H9 (cell line): ENCODE data around the gene STON2. TPM values are rescaled to one million over a fixed set of nuclear protein-coding genes. Genes with fewer than 3 reads are reported as not detected.

ENCODE experiments used
- DNase-seq: peaks from one replicate; pipeline ENCODE4 v3.0.0-alpha.2; 2017
- H2AFZ ChIP-seq: one replicate; pipeline ENCODE4 v1.6.1; 2013; ENCODE audit warnings: mild to moderate bottlenecking, low read length, control low read depth, moderate library complexity
- H2AK5ac ChIP-seq: 2 replicates; pipeline ENCODE4 v1.6.1; 2013; ENCODE audit warnings: low read length, control low read depth, mixed read lengths; ENCODE audit not compliant: insufficient read length
- H2BK120ac ChIP-seq: one replicate; pipeline ENCODE4 v1.6.1; 2013; ENCODE audit warnings: low read depth, mild to moderate bottlenecking, low read length, control low read depth, inconsistent platforms; ENCODE audit not compliant: poor library complexity, severe bottlenecking
- H2BK12ac ChIP-seq: 2 replicates; pipeline ENCODE4 v1.6.1; 2013; ENCODE audit warnings: low read length, control low read depth, mixed read lengths, low read depth; ENCODE audit not compliant: insufficient read length
- H2BK15ac ChIP-seq: 2 replicates; pipeline ENCODE4 v1.6.1; 2013; ENCODE audit warnings: low read depth, low read length, control low read depth
- H2BK20ac ChIP-seq: one replicate; pipeline ENCODE4 v1.6.1; 2013; ENCODE audit warnings: low read depth, mild to moderate bottlenecking, low read length, control low read depth, inconsistent platforms; ENCODE audit not compliant: poor library complexity, severe bottlenecking
- H2BK5ac ChIP-seq: 2 replicates; pipeline ENCODE4 v1.6.1; 2013; ENCODE audit warnings: low read length, control low read depth, mixed read lengths; ENCODE audit not compliant: insufficient read length
- H3K14ac ChIP-seq: 2 replicates; pipeline ENCODE4 v1.6.1; 2013; ENCODE audit warnings: low read length, control low read depth; ENCODE audit not compliant: insufficient read depth
- H3K18ac ChIP-seq: 2 replicates; pipeline ENCODE4 v1.6.1; 2013; ENCODE audit warnings: low read depth, mild to moderate bottlenecking, mixed read lengths, low read length, control low read depth; ENCODE audit not compliant: insufficient read length
- H3K23ac ChIP-seq: 2 replicates; pipeline ENCODE4 v1.6.1; 2013; ENCODE audit warnings: low read length, control low read depth, mixed read lengths, low read depth; ENCODE audit not compliant: insufficient read length
- H3K23me2 ChIP-seq: 2 replicates; pipeline ENCODE4 v1.6.1; 2013; ENCODE audit warnings: low read depth, mild to moderate bottlenecking, mixed read lengths, low read length, control low read depth; ENCODE audit not compliant: insufficient read length, poor library complexity, severe bottlenecking
- H3K27ac ChIP-seq: 2 replicates; pipeline ENCODE4 v1.5.1; 2013; ENCODE audit warnings: low read length, control low read depth, mixed read lengths, low read depth; ENCODE audit not compliant: insufficient read length
- H3K27me3 ChIP-seq: 2 replicates; pipeline ENCODE4 v1.6.1; 2013; ENCODE audit warnings: low read length, control low read depth, inconsistent platforms; ENCODE audit not compliant: insufficient read depth
- H3K4ac ChIP-seq: 2 replicates; pipeline ENCODE4 v1.6.1; 2013; ENCODE audit warnings: low read depth, mild to moderate bottlenecking, control low read depth, inconsistent platforms, low read length, moderate library complexity
- H3K4me1 ChIP-seq: 2 replicates; pipeline ENCODE4 v1.6.1; 2013; ENCODE audit warnings: low read length, control low read depth, inconsistent platforms; ENCODE audit not compliant: insufficient read depth
- H3K4me2 ChIP-seq: 2 replicates; pipeline ENCODE4 v1.6.1; 2013; ENCODE audit warnings: low read length, control low read depth, mixed read lengths; ENCODE audit not compliant: insufficient read length, insufficient read depth
- H3K56ac ChIP-seq: 2 replicates; pipeline ENCODE4 v1.6.1; 2013; ENCODE audit warnings: low read depth, mild to moderate bottlenecking, mixed read lengths, low read length, control low read depth; ENCODE audit not compliant: insufficient read length
- H3K79me1 ChIP-seq: 2 replicates; pipeline ENCODE4 v1.6.1; 2013; ENCODE audit warnings: low read depth, mild to moderate bottlenecking, moderate library complexity, low read length, control low read depth, inconsistent platforms; ENCODE audit not compliant: insufficient read depth, poor library complexity, severe bottlenecking
- H3K79me2 ChIP-seq: 2 replicates; pipeline ENCODE4 v1.6.1; 2013; ENCODE audit warnings: low read length, control low read depth, inconsistent platforms; ENCODE audit not compliant: insufficient read depth
- H3K9ac ChIP-seq: 2 replicates; pipeline ENCODE4 v1.6.1; 2013; ENCODE audit warnings: low read length, control low read depth, mixed read lengths; ENCODE audit not compliant: insufficient read length; ENCODE audit errors: extremely low read depth
- H3K9me3 ChIP-seq: one replicate; pipeline ENCODE4 v1.6.1; 2013; ENCODE audit warnings: low read depth, low read length, inconsistent platforms; ENCODE audit not compliant: control insufficient read depth
- H3T11ph ChIP-seq: one replicate; pipeline ENCODE4 v1.6.1; 2013; ENCODE audit warnings: mild to moderate bottlenecking, low read length, control low read depth, inconsistent platforms
- H4K20me1 ChIP-seq: one replicate; pipeline ENCODE4 v1.6.1; 2013; ENCODE audit not compliant: control insufficient read depth, insufficient read length, insufficient read depth
- H4K5ac ChIP-seq: 2 replicates; pipeline ENCODE4 v1.6.1; 2013; ENCODE audit warnings: low read depth, mild to moderate bottlenecking, mixed read lengths, low read length, control low read depth; ENCODE audit not compliant: insufficient read length
- H4K8ac ChIP-seq: replicated peaks from 2 replicates; pipeline ENCODE4 v1.6.1; 2013; ENCODE audit warnings: low read length, control low read depth, mixed read lengths, low read depth; ENCODE audit not compliant: insufficient read length
- H4K91ac ChIP-seq: 2 replicates; pipeline ENCODE4 v1.6.1; 2013; ENCODE audit warnings: low read depth, mild to moderate bottlenecking, moderate library complexity, mixed read lengths, low read length, control low read depth; ENCODE audit not compliant: insufficient read length
- H3K27ac Mint-ChIP-seq, 3 experiments: 2 replicates in 2 of 3; 3 replicates in 1 of 3; pipeline ENCODE4 v1.8.0; 2020 to 2021; ENCODE audit warnings: mixed read lengths in 3 of 3, mild to moderate bottlenecking in 1 of 3, moderate library complexity in 1 of 3
- H3K27me3 Mint-ChIP-seq: 2 replicates; pipeline ENCODE4 v1.8.0; 2021; ENCODE audit warnings: low read depth, mild to moderate bottlenecking, moderate library complexity, mixed read lengths
- H3K36me3 Mint-ChIP-seq, 3 experiments: 2 replicates in 2 of 3; 3 replicates in 1 of 3; pipeline ENCODE4 v1.8.0; 2020 to 2021; ENCODE audit warnings: low read depth in 3 of 3, mixed read lengths in 3 of 3; ENCODE audit not compliant: insufficient read depth in 1 of 3
- H3K4me1 Mint-ChIP-seq, 2 experiments: 2 replicates each; pipeline ENCODE4 v1.8.0; 2020; ENCODE audit warnings: mixed read lengths in 2 of 2
- H3K4me3 Mint-ChIP-seq, 2 experiments: 2 replicates in 1 of 2; 3 replicates in 1 of 2; pipeline ENCODE4 v1.8.0; 2020 to 2021; ENCODE audit warnings: mild to moderate bottlenecking in 2 of 2, mixed read lengths in 2 of 2, moderate library complexity in 1 of 2
- H3K9me3 Mint-ChIP-seq, 2 experiments: 2 replicates in 1 of 2; 3 replicates in 1 of 2; pipeline ENCODE4 v1.8.0; 2020; ENCODE audit warnings: mild to moderate bottlenecking in 2 of 2, mixed read lengths in 2 of 2, moderate library complexity in 1 of 2
- WGBS: extraction: QIAGEN DNeasy Blood & Tissue Kit; methylation state at CpG from one replicate; pipeline ENCODE4 v1.1.7; 2013; ENCODE audit warnings: missing lambda C conversion rate, low lambda C conversion rate, mixed read lengths; ENCODE audit not compliant: insufficient read length; ENCODE audit errors: extremely low coverage; 5-methylcytosine and 5-hydroxymethylcytosine counted together
- total RNA-seq: library from RNA; stranded (reverse); gene quantifications from 2 replicates; pipeline ENCODE4 v1.2.1, GENCODE V29; 2021
- TF ChIP-seq, protein P1 (sequence below): fragments of 200-600 bp; sonication (generic); conservative IDR thresholded peaks from 3 replicates; pipeline ENCODE4 v1.8.0; 2021; ENCODE audit warnings: antibody characterized with exemption, mild to moderate bottlenecking

STON2 gene
- total RNA-seq, 1 experiment from 2014 or later, result 62.9 TPM

DNA sequence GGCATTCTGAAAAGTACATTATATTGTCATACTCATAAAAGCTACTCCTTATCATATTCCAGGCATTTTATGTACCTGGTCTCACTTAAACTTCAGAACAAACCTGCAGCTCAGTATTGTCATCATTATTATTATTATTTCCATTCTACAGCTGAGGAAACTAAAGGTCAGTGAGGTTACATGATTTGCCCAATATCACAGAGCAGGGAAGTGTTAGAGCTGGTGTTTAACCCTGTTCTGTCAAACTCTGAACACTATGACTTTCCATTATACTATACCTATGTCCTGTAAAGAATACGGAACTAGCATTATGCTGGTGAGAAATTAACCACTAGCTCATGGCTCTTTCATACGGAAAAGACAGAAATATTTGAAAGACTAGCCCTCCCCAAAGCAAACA, 56.4 kb downstream of the STON2 start:
- H4K8ac ChIP-seq, result no peak overlapping the region
- no peak overlapping the region for H3K56ac ChIP-seq
- H2BK12ac ChIP-seq, result no peak overlapping the region
- no peaks in the 10 kb centered on the region for H3K9me3 ChIP-seq
- no peak overlapping the region for H3K9ac ChIP-seq
- Mint-ChIP-seq H3K27ac (no peak overlapping the region), H3K27me3 (no peaks in the 10 kb centered on the region), H3K4me1 (peaks cover 8 to 11% of the 10 kb centered on the region in 2 experiments), H3K9me3 (no peaks in the 10 kb centered on the region), H3K4me3 (no peak overlapping the region), H3K36me3 (no peaks in the 10 kb centered on the region)
- no peak overlapping the region for H4K91ac ChIP-seq
- no peak overlapping the region for H3K23ac ChIP-seq
- no peak overlapping the region for H3K18ac ChIP-seq
- H3K4ac ChIP-seq, result no peak overlapping the region
- no peak overlapping the region for H3T11ph ChIP-seq
- H2AFZ ChIP-seq, result no peak overlapping the region
- no peaks in the 10 kb centered on the region for H3K79me1 ChIP-seq
- WGBS, result no CpG with 5 or more reads among the region's 2 CpGs
- H4K20me1 ChIP-seq, result no peaks in the 10 kb centered on the region
- DNase-seq, result no peak
- H4K5ac ChIP-seq, result no peak overlapping the region
- H2BK20ac ChIP-seq, result no peak overlapping the region
- no peak overlapping the region for H2BK120ac ChIP-seq
- no peak overlapping the region for H3K14ac ChIP-seq
- H3K27ac ChIP-seq, result no peak overlapping the region
- no peak overlapping the region for H2BK5ac ChIP-seq
- H2BK15ac ChIP-seq, result no peak overlapping the region
- H3K4me2 ChIP-seq, result no peak overlapping the region
- TF ChIP-seq, protein P1, sequence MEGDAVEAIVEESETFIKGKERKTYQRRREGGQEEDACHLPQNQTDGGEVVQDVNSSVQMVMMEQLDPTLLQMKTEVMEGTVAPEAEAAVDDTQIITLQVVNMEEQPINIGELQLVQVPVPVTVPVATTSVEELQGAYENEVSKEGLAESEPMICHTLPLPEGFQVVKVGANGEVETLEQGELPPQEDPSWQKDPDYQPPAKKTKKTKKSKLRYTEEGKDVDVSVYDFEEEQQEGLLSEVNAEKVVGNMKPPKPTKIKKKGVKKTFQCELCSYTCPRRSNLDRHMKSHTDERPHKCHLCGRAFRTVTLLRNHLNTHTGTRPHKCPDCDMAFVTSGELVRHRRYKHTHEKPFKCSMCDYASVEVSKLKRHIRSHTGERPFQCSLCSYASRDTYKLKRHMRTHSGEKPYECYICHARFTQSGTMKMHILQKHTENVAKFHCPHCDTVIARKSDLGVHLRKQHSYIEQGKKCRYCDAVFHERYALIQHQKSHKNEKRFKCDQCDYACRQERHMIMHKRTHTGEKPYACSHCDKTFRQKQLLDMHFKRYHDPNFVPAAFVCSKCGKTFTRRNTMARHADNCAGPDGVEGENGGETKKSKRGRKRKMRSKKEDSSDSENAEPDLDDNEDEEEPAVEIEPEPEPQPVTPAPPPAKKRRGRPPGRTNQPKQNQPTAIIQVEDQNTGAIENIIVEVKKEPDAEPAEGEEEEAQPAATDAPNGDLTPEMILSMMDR, result no peak
- no peaks in the 10 kb centered on the region for H3K4me1 ChIP-seq
- H3K79me2 ChIP-seq, result no peaks in the 10 kb centered on the region
- no peaks in the 10 kb centered on the region for H3K27me3 ChIP-seq
- no peaks in the 10 kb centered on the region for H3K23me2 ChIP-seq
- no peak overlapping the region for H2AK5ac ChIP-seq
